Head of caudate nucleus (tissue), 42 donors: ENCODE data around the gene UBA1.
"Not testable (repeated sequence)": the region's sequence is repeated elsewhere in the genome, so short reads cannot be mapped to it uniquely, and the experiment has no call there.

Source experiments
- DNase-seq, 42 donors: peaks; one replicate each; pipeline versions ENCODE4 v3.0.0 to v3.0.0-alpha.2; 2020 to 2021; ENCODE audit warnings: mixed read lengths in 7 of 42
- intact Hi-C: fragments of 100-400 bp; cut with DNase I; formaldehyde crosslinking; loops from one replicate; pipeline ENCODE4 v1.15.0; 2022

UBA1 gene

GRCh38 chrX:47239898-47240545 lies 46.4 kb downstream of the UBA1 start:
- intact Hi-C loops = no loop called here
- DNase-seq = no peak

- DNase-seq = peak in 1 of 42 donors; percentile 8
- intact Hi-C loops = no loop called here
Measured at GRCh38 chrX:47240619-47241018, 47.0 kb downstream of the UBA1 start.

- intact Hi-C loops = no loop called here
- peak in 1 of 42 donors; percentile 9 for DNase-seq
Measured at GRCh38 chrX:47241201-47242011, 47.8 kb downstream of the UBA1 start.

GRCh38 chrX:47242321-47242720 lies 48.7 kb downstream of the UBA1 start:
- intact Hi-C loops = no loop called here
- DNase-seq = no peak

- intact Hi-C loops = no loop called here
- no peak for DNase-seq
Measured at GRCh38 chrX:47243351-47243750, 49.7 kb downstream of the UBA1 start.

- no peak for DNase-seq
- intact Hi-C loops = no loop called here
Measured at GRCh38 chrX:47244676-47245075, 51.0 kb downstream of the UBA1 start.

GRCh38 chrX:47245156-47245555 lies 51.5 kb downstream of the UBA1 start:
- DNase-seq = no peak

GRCh38 chrX:47247206-47247998 lies 53.8 kb downstream of the UBA1 start:
- intact Hi-C loops = no loop called here
- DNase-seq = no peak

More at GRCh38 chrX:47245156-47245555, 51.5 kb downstream of the UBA1 start:
- intact Hi-C loops = no loop called here

- DNase-seq = no peak
- intact Hi-C loops = no loop called here
Measured at GRCh38 chrX:47247999-47248320, 54.3 kb downstream of the UBA1 start.

- intact Hi-C loops = no loop called here
- no peak for DNase-seq
Measured at GRCh38 chrX:47248576-47248975, 54.9 kb downstream of the UBA1 start.

GRCh38 chrX:47250017-47250347 lies 56.4 kb downstream of the UBA1 start:
- no peak for DNase-seq
- intact Hi-C loops = no loop called here

GRCh38 chrX:47257620-47258019 lies 64.0 kb downstream of the UBA1 start:
- DNase-seq, intact Hi-C loops: not testable (repeated sequence)
